Stimulated activated CD8-positive, alpha-beta memory T cell treated with anti-CD3 and anti-CD28 coated beads, Interleukin-2, amount 100 ng/mL, for 48 hours (primary cell): ENCODE results near the gene RNF217.
"Not testable (repeated sequence)": the region's sequence is repeated elsewhere in the genome, so short reads cannot be mapped to it uniquely, and the experiment has no call there.

ENCODE experiments used
- DNase-seq, 2 donors: peaks; one replicate each; pipeline ENCODE4 v3.0.0-alpha.2; 2020; ENCODE audit warnings: low read depth in 2 of 2

RNF217 gene

DNA sequence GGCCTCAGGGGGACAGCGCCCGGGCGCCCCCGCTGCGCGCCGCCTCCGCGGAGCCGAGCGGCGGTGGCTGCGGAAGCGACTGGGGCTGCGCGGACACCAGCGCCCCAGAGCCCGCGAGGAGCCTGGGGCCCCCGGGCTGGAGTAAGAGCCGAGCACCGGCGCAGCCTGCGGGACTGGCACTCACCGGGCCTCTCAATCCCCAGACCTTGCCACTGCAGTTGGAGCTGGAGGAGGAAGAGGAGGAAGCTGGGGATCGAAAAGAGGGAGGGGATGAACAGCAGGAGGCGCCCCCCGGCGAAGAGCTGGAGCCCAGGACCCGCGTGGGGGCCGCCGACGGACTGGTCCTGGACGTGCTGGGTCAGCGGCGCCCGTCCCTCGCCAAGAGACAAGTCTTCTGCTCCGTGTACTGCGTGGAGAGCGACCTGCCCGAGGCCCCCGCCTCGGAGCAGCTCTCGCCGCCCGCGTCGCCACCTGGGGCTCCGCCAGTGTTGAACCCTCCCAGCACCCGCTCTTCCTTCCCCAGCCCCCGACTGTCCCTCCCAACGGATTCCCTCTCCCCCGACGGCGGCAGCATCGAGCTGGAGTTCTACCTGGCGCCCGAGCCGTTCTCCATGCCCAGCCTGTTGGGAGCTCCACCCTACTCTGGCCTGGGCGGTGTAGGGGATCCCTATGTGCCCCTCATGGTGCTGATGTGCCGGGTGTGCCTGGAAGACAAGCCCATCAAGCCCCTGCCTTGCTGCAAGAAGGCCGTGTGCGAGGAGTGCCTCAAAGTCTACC lies 590 bp downstream of the RNF217 start:
- no peak for DNase-seq

DNA sequence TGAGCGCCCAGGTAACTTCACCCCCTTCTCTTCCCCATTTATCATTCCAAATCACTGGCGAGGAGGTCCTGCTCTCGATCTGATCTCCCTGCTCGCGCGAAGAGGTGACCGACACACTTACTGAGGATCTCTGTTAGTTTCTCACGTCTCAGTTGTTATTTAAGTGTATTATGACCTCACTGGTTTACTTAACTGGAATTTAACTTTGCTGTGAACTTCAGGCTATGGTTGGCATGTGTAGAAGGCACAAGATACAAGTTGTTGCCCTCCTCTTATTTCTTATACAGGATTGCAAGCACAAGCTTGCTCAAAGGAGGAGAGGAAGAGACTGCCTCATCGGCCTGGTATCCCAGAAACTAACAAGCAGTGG lies 1.2 kb downstream of the RNF217 start:
- DNase-seq: no peak

DNA sequence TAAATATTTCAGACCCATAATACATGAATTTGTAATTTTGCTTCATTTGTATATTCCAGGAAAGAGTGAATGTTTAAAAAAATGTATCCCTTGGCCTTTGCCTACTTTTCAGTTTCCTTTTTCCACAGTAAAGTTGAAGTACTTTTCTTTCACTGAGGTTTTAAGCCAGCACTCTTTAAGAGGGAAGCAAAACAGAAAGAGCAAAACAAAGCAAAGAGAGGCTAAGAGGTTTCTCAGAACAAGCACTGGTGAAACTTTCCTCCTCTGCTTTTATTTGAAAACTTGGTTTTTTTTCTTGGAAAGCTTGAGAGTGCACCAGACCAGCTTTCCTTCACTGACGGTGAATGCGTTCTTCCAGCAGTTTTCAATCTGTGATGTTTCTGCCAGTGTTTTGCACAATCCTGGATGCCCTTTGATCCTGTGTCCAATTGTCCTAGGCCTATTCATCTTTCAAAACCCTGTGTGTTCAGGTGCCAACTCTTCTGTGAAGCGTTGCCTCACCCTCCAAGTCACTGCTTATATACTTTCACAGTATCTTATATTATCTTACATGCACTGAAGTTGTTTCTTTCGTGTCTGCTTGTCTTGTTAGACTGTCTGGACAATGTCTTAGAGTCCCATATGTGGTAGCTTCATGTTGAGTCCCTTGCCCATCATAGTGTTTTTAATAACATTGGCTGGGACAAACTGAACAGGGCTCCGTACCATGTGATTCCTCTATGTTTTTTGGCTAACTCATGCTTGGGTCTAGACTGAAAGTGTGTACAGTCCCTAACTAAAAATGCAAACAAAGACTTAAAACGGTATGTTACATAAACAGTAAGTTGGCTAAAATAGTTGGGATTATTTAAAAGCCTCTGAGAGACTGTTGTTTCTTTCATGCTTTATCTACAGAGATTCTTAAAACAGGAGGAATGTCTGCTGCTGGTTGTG lies 1.9 kb downstream of the RNF217 start:
- no peak for DNase-seq

DNA sequence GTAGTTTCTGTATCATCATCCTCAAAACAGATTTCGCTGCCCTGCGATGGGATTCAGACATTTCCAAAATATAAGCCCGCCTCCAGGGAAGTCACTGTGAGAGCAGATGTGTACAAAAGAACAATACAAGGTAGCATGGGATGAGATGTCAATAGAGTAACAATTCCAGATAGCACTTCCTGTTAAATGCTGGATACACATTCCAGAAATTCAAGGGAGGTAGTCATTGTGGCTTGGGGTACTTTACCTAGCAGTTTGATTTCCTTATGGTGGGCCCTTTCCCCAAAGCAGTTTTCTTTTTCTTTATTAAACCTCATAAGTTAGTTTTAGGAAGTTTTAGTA lies 2.5 kb downstream of the RNF217 start:
- no peak for DNase-seq

DNA sequence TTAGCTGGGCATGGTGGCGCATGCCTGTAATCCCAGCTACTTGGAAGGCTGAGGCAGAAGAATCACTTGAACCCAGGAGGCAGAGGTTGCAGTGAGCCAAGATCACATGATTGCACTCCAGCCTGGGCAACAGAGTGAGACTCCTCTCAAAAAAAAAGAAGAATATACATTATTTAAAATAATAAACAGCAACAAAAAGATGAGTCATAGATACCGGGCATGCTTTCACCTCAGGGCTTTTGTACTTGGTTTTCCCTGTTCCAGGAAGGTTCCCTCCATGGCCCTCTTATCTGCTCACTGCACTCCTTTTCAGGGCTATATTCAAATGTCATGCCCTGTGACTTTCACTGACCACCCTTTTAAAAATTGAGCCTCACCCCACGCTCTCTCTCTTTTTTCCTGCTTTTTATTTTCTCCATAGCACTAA lies 3.2 kb downstream of the RNF217 start:
- not testable (repeated sequence) for DNase-seq

DNA sequence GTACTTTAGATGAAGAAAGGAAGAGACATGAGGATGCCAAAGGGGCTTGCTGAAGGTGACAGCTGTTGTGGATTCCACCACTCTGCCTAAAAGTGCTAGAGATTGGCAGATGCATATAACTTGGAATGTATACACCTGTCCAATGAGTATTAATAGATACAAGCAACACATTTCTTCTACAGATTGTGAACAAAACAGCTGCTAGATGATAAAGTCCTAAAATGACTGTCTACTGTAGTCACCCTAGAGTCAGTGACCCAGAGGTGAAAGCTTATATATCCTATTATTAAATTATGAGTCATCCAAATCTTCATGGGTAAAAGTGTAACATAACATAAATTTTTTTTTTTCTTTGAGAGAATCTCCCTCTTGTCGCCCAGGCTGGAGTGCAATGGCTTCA lies 5.2 kb downstream of the RNF217 start:
- no peak for DNase-seq

DNA sequence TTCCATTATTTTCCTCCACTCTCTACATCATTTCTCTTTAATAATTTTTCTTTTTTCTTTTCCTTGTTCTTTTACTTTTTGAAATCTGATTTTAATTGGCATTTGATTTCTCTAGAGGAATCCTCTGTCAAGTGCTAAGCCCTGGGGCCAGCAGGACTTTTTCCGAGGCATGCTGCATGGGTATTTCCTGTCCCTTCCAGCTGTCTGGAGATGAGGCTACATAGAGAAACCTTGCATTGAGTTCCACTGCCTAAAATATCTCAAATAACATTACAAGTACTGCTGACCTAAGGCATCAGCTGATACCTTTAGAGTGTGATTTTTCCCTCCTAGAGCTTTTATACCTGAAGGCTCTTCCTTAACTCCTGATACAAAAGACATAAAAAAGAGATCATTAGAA lies 6.2 kb downstream of the RNF217 start:
- DNase-seq: no peak

DNA sequence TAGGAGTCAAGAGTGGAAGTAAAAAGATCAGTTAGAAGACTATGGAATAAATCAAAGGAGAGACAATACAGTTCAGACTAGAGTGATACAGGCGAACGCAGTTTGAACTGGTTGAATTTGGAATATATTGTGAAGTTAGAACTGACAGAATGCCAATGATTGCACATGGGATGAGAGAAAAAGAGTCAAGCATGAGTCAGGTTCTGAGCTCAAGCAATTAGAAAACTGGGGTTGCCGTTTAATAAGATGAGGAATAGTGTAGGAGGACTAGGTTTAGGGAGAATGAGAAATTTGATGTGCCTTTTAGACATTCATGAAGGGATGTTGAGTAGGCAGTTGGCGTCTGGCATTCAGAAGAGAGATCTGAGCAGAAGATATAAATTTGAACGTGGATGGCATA lies 8.0 kb downstream of the RNF217 start:
- DNase-seq: no peak

DNA sequence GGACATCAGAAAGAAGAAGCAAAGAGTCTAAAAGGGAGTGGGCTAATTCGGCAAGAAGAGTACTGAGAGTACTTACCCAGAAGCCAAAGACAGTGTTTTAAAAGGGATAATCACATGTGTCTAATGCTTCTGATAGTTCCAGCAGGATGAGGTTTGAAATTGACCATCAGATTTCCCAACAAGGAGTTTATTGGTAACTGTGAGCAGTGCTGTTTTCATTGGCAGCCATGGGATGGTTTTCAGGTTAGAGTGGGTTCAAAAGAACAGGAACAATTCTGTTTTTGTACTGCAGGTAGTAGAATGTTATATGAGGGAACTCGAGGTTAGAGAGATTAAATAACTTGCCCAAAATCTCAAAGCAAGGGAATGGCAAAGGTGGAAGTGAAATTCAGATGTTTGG lies 8.5 kb downstream of the RNF217 start:
- DNase-seq: no peak

DNA sequence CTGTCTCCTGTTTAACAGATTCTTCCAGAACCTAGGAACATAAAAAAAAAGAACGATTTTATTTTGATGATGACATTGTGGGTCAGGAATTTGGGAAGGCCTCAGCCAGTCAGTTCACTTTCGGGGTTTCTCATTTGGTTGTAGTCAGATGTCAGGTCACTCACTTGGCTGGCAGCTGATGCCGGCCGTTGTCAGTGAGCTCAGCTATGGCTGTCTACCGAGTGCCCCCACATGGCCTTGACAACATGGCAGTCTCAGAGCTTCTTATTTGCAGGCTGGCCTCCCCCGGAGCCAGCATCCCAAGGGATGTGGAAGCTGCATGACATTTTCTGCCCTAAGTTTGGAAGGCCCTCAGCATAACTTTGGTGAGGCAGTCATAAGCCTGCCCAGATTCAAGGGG lies 11.5 kb downstream of the RNF217 start:
- DNase-seq: no peak

DNA sequence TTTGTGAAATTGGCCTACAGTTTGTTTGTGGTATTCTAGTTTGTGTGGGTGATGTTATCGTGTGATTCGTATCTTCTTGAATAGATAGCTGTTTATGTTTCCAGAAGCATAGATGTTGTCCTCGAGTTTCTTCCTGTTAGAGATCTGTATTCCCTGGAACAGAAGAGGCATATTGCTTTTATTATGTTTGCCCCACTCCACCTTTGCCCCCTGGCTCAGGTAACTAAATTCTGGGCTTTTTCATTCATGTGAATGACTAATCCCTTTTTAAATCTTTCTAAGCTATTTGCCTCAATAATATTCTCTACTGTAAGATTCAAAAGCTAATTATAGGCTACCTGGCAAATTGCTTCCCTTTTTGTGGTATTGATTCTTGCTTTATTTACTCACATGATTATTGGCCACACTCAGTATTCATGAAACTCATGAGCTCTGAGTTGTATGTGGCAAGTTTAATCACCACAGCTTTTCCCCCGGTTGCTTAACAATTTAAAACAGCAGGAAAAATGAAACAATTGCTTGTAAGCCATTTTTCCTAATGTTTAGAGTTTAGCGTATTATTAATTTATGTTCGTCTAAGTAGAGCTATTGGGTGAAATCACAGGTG lies 12.6 kb downstream of the RNF217 start:
- DNase-seq: no peak

DNA sequence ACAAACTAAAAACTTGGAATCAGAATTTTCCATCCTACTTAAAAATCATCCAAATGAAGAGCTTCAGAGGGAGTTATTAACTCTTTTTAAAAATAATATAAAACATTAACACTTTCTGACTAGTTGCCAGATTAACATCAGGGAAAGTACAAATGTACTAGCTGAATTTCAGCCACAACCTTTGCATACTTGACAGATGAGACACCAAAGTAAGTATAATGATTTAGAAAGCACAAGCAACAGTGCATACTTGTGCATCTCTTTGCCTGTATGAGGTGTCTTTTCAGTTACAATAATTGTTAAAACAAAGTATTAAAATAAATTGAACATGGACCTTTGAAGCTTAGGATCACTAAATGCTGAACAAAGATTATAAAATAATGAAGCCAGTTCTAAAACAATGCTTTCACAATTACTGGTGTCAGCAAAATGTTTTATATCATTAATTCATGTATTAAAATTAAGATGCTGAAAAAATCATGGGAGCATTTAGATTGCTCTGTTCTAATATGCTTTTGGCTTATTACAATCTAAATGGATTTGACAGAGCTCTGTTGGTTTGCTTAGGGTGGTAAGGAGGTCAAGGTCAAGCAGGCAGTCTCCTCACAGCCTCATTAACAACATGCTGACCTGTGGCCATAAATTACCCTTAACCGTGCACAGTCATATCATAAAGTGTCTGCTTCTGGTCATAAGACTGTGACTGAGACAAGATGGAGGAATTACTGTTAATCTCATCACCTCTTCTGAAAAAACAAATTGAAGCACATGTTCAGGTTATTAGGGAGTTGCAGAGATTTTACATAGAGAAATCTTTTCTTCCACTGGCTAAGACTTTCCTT lies 15.1 kb downstream of the RNF217 start:
- no peak for DNase-seq

DNA sequence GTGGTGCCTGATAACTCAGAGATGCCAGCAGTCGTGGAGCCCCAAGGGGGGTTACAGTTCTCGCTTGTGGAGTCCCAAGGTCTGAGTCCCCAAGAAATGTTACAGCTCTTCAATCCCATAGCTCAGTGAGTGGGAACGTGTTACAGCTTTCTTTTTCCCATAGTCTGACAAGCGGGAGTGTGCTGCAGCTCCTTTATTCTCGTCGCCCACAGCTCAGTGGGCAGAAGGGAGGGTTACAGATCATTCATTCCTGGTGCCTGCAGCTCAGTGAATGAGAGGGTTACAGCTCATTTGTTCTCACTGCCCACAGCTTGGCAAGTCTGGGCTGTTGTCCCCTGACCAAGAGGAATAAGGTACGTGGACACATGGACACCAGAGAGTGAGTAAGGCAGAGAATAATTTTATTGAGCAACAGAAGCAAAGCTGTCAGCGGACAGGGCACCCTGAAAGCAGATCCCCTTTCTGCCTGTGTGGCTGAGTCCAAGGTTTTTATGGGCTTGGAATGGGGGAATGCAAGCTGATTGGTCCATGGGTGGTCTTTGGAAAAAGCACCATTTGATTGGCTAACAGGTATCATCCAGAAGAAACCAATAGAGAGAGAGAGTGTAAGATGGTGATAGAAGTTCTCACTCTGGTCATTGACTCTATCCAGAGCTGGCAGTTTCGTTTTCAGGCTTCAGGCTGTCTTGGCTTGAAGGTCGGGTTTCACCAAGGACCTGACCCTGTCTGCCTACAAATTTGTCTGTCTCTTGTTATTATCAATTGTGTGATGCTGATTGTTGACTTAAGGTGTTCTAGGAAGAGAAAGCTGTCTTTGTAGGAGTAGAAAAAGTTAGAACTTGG lies 16.4 kb downstream of the RNF217 start:
- no peak for DNase-seq

DNA sequence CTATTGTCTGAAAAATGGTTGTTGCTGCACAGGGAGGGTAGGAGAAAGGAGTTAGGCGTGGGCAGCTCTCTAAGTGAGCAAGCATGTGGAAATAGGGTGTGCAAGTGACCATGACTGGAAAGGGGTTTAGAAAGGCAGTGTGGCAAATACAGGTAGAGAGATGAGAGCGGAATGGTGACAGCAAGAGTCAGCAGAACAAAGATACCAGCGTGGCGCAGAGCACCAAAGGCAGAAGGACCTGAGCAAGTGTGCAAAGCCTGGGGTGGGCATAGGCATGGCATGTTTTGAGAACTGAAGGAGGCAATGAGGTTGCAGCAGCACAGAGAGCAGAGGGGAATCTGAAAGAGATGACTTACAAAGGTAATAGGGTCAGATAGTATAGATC lies 17.0 kb downstream of the RNF217 start:
- no peak for DNase-seq

DNA sequence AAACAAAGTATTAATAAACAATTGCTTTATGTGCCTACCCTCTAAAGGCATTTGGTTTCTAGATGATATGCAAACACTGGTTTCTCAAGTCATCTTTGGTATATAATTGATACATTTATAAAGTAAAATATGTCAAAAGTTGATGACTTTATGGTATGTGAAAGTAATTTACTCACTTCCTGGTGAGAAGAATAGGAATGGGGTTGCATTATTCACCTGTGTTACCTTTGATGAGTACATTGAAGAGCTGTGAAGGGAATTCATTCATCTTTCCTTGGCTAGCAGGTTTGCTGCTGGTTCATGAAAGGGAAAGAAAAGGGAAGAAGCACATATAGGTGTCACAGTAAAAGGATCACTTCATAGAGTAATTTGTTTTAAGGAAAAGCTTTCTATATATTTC lies 20.4 kb downstream of the RNF217 start:
- no peak for DNase-seq

DNA sequence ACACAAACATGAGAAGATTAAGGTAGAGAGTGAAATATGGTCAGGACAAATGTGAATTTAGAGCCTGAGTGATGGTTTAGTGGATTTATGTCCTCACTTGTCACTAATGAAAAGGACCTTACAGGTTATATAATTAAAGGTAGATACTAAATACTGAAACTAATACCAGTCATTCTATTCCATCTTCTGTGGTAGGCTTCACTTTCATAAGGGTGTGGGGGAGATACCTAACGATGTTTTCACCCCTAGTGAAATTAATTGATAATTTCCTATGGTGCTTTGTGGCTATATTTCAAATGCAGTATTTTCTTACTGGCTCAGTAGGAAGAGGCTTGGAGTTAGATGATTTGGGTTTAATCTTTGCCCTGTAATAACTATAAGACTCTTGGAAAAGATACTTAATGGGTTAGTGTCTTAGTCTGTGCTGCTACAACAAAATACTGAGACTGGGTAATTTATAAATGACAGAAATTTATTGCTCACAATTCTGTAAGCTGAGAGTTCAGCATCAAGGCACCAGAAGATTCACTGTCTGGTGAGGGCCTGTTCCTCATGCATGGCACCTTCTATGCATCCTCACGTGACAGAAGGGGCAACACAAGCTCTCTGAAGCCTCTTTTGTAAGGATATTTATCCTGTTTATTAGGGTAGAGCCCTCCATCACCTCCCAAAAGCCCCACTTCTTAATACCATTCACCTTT lies 21.3 kb downstream of the RNF217 start:
- no peak for DNase-seq

DNA sequence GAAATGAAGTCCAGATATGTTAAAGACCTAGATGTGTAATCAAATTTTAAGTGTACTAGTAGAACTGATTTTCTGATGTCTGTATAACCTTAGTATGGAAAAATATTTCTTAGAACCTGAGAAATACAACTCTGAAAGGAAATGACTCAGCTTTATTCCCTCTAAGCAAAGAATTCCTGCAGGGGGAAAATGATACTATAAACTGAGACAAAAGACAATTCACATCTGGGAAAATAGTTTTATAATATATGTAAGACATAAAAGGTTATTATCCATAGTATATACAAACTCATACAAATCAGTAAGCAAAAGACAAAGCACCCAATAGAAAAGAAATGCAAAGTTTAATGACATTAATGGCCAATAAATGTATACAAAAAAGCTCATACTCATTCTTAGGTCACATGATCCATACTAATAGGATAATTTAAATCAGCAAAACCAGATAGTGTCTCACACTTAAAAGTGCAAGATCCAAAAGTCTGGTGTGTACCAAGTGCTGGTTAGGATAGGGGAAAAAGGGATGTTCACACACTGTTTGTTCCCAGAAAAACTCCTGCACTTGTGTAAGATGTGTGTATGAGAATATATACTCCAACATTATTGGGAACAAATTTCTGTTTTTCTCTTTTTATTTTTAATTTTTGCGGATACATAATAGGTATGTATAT lies 22.6 kb downstream of the RNF217 start:
- no peak for DNase-seq

DNA sequence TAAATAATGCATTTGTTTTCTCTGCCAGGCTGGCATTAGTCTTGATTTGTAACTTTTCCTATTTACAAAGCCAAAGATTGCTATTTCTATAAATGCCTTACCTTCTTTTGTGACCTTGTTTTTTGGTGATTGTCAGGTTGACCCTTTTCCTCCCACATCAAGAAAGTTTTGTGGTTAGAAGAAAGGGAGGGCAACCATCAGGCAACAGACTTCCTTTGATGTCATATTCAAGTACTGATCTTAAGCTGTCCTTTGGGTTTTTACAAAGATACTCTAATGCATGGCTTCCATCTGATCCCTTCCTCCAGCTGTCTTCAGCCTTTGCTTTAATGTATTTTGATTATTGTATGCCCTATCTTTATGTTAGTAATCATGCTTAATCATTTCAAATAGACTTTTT lies 23.9 kb downstream of the RNF217 start:
- DNase-seq: no peak

DNA sequence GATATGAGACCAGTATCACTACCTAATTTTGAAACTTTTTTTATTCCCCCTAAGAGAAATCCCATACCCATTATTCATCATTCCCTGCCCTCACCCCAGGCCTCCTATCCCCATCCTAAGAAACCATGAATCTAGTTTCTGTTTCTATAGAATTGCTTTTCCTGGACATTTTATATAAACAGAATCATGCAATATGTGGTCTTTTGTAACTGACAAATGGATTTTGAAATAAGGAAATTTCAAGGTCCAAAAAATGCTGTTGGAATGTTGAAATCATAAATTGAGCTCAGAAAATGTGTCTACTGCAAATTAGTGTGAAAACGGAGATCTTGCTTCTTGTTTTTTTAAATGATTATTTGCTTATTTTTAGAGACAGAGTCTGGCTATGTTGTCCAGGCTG lies 25.1 kb downstream of the RNF217 start:
- no peak for DNase-seq
